ENCODE measurements around the gene UBE2U. TPM values are rescaled to one million over a fixed set of nuclear protein-coding genes. Genes with fewer than 3 reads are reported as not detected.

UBE2U gene
- polyA plus RNA-seq, 1 experiment: not detected

DNA sequence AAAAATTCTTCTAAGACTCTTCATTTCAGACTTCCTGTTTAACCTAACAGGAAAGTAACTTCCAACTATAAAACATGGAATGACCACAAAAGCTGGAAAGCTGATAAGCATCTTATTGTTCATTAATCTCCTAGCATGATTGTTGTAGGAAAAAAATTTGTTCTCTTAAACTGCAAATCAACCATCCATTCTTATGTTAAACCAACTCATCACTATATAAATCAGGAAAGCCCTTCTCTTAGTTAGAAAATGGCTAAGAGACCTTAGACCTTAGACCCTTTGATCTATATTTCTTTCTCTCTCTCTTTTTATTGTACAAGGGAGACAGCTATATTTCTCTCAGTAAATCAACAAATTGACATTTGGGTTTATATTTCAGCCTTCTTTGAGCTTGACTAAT is 101.4 kb downstream of the UBE2U start:
- POLR2A ChIA-PET: no interaction called here
- TF ChIP-seq, protein P1, sequence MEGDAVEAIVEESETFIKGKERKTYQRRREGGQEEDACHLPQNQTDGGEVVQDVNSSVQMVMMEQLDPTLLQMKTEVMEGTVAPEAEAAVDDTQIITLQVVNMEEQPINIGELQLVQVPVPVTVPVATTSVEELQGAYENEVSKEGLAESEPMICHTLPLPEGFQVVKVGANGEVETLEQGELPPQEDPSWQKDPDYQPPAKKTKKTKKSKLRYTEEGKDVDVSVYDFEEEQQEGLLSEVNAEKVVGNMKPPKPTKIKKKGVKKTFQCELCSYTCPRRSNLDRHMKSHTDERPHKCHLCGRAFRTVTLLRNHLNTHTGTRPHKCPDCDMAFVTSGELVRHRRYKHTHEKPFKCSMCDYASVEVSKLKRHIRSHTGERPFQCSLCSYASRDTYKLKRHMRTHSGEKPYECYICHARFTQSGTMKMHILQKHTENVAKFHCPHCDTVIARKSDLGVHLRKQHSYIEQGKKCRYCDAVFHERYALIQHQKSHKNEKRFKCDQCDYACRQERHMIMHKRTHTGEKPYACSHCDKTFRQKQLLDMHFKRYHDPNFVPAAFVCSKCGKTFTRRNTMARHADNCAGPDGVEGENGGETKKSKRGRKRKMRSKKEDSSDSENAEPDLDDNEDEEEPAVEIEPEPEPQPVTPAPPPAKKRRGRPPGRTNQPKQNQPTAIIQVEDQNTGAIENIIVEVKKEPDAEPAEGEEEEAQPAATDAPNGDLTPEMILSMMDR (IDR thresholded peaks at IDR 0.05; ENCODE audit: insufficient read depth, low read depth, low read length): no peak
- no peak for DNase-seq (ENCODE audit: low read depth)
- CTCF ChIA-PET: no interaction called here
- Histone ChIP-seq H3K4me3 (ENCODE audit: low read depth, low read length) (no peak overlapping the region), H3K27me3 (ENCODE audit: control insufficient read depth, insufficient read depth, low read length) (no peaks in the 10 kb centered on the region), H3K36me3 (ENCODE audit: control insufficient read depth, insufficient read depth, low read length) (no peaks in the 10 kb centered on the region)

- ChIA-PET CTCF (interaction anchor here (0.7 to 1.0 kb wide), 2 partner anchors 9 to 38 kb away, joined by 3 read pairs; no protein-coding TSS in a partner anchor), POLR2A (no interaction called here)
- Histone ChIP-seq H3K36me3 (ENCODE audit: control insufficient read depth, insufficient read depth, low read length) (no peaks in the 10 kb centered on the region), H3K27me3 (ENCODE audit: control insufficient read depth, insufficient read depth, low read length) (no peaks in the 10 kb centered on the region), H3K4me3 (ENCODE audit: low read depth, low read length) (no peak overlapping the region)
- TF ChIP-seq, protein P1 (IDR thresholded peaks at IDR 0.05; ENCODE audit: insufficient read depth, low read depth, low read length): no peak
- DNase-seq (ENCODE audit: low read depth): no peak
Observed at GRCh38 chr1:64308866-64309265, 105.4 kb downstream of the UBE2U start.

GRCh38 chr1:64309431-64309831 is 106.0 kb downstream of the UBE2U start:
- ChIA-PET POLR2A (no interaction called here), CTCF (interaction anchor here (0.7 to 1.0 kb wide), 2 partner anchors 10 to 39 kb away, joined by 3 read pairs; no protein-coding TSS in a partner anchor)
- no peaks in the 10 kb centered on the region for H3K27me3 ChIP-seq (ENCODE audit: control insufficient read depth, insufficient read depth, low read length)
- TF ChIP-seq, protein P1 (IDR thresholded peaks at IDR 0.05; ENCODE audit: insufficient read depth, low read depth, low read length): no peak
- no peak overlapping the region for H3K4me3 ChIP-seq (ENCODE audit: low read depth, low read length)
- DNase-seq (ENCODE audit: low read depth): no peak
- no peaks in the 10 kb centered on the region for H3K36me3 ChIP-seq (ENCODE audit: control insufficient read depth, insufficient read depth, low read length)

- H3K27me3 ChIP-seq (ENCODE audit: control insufficient read depth, insufficient read depth, low read length): no peaks in the 10 kb centered on the region
- no peak for DNase-seq (ENCODE audit: low read depth)
- H3K36me3 ChIP-seq (ENCODE audit: control insufficient read depth, insufficient read depth, low read length): no peaks in the 10 kb centered on the region
- ChIA-PET POLR2A (no interaction called here), CTCF (no interaction called here)
- no peak overlapping the region for H3K4me3 ChIP-seq (ENCODE audit: low read depth, low read length)
- TF ChIP-seq, protein P1 (IDR thresholded peaks at IDR 0.05; ENCODE audit: insufficient read depth, low read depth, low read length): no peak
Observed at GRCh38 chr1:64310760-64311159, 107.3 kb downstream of the UBE2U start.

DNA sequence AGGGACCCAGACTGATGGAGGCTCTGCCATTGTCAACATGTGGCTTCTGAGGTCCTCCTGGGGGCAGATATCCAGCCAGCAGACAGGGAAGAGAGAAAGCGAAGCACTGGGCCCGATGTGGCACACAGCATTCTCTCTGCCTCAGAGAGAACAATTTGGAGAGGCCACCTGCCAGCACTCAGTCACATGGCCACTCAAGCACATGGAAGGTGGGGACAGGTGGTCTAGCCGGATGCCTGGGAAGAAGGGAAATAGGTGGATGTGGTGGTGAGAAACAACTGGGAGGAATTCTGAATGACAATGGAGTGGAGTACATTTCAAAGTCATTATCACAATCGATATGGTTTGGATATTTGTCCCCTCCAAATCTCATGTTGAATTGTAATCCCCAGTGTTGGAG is 109.0 kb downstream of the UBE2U start:
- Histone ChIP-seq H3K4me3 (ENCODE audit: low read depth, low read length) (no peak overlapping the region), H3K27me3 (ENCODE audit: control insufficient read depth, insufficient read depth, low read length) (no peaks in the 10 kb centered on the region), H3K36me3 (ENCODE audit: control insufficient read depth, insufficient read depth, low read length) (no peaks in the 10 kb centered on the region)
- TF ChIP-seq, protein P1 (IDR thresholded peaks at IDR 0.05; ENCODE audit: insufficient read depth, low read depth, low read length): no peak
- ChIA-PET CTCF (no interaction called here), POLR2A (no interaction called here)
- no peak for DNase-seq (ENCODE audit: low read depth)

Data from BJ (cell line).